PFSK-1 (cell line): ENCODE measurements around the gene ETFBKMT.

ENCODE experiments used
- POLR2AphosphoS5 ChIP-seq: IDR thresholded peaks from 2 replicates; pipeline ENCODE4 v1.6.1; 2012; ENCODE audit warnings: low read depth, mild to moderate bottlenecking, control low read depth, low read length, moderate library complexity
- REST ChIP-seq, 2 experiments: IDR thresholded peaks; 2 replicates each; pipeline versions ENCODE4 v1.6.1 to v1.8.0; 2011 to 2012; ENCODE audit warnings: low read depth in 2 of 2, low read length in 2 of 2, control low read depth in 1 of 2, inconsistent platforms in 1 of 2, mild to moderate bottlenecking in 1 of 2, moderate library complexity in 1 of 2; ENCODE audit not compliant: insufficient read depth in 1 of 2
- SIN3A ChIP-seq: IDR thresholded peaks from 2 replicates; pipeline ENCODE4 v1.6.1; 2012; ENCODE audit warnings: mild to moderate bottlenecking, low read length, moderate library complexity, borderline replicate concordance; ENCODE audit not compliant: insufficient read depth
- TAF1 ChIP-seq: IDR thresholded peaks from 2 replicates; pipeline ENCODE4 v1.6.1; 2012; ENCODE audit warnings: low read length, control low read depth, borderline replicate concordance; ENCODE audit not compliant: insufficient read depth

GRCh38 chr12:31655792-31656191 is 3.7 kb upstream of the ETFBKMT start:
- TF ChIP-seq POLR2AphosphoS5 (no peak), REST (IDR thresholded peaks at IDR 0.05; ENCODE audit: insufficient read depth in 1 of 2, low read depth in 2 of 2, low read length in 2 of 2) (no peak), SIN3A (no peak), TAF1 (no peak)
